Measurements from ENCODE around the gene ANXA2R. TPM values are rescaled to one million over a fixed set of nuclear protein-coding genes. Genes with fewer than 3 reads are reported as not detected.

Gene ANXA2R
- total and polyA plus RNA-seq, 2 of the 13 experiments (the other 11 are each of a cell fraction or from before 2014, with no cell fraction given): 0.95 to 1.3 TPM

DNA sequence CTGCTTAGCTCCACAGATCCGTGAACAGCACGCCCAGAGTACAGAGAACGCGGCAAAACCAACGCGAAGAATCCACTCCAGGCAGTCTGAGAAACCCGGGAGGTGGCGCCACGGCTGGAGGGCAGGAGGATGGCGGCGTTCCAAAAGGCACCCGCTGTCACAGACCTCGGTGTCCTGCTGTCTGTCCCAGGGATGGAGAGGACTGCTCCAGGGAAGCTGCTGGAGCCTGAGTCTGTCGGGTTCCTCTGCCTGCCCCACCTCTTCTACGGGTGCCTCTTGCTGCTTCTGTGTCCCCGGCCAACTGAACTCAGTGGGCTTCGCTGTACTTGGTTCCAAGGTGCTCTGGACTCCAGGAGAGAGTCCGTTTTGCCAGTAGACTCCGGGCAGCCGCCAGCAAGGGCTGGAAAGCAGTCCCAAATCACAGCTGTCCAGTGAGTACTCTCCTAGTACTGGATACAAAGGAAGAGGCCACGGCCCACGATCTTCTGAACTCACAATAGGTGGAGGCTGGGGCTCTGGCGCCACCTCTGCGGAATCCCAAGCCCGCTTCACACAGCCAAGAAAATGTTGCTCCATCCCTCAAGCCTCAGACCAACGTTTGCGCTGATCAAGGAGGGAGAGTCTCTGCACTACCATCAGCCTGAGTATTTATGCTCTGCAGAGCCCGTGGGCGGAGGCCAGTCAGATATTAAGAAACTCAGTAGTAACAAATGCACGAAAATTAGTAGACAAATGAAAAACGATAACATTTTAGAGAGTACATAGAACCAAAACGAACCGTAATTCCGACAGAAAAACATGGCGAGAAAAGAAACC, 440 bp downstream of the ANXA2R start (continued):
- no peak for TF ChIP-seq TRIM22 (IDR thresholded peaks at IDR 0.05)
- no peak for TF ChIP-seq ZBTB44 (CRISPR knock-in tag; IDR thresholded peaks at IDR 0.05)
- no peak for TF ChIP-seq ATF1 (CRISPR knock-in tag; IDR thresholded peaks at IDR 0.05)
- TF ChIP-seq NAIF1 (CRISPR knock-in tag; IDR thresholded peaks at IDR 0.05; ENCODE audit: borderline replicate concordance): no peak
- peak; percentile 81; the same call in 1 of the 2 replicates for TF ChIP-seq KMT2A (CRISPR knock-in tag; IDR thresholded peaks at IDR 0.05)
- no peak for TF ChIP-seq ZNF678 (CRISPR knock-in tag; IDR thresholded peaks at IDR 0.05)
- TF ChIP-seq ZNF772 (CRISPR knock-in tag; IDR thresholded peaks at IDR 0.05): no peak
- no peak; the same call in 1 of the 2 replicates for TF ChIP-seq ZNF747 (CRISPR knock-in tag; IDR thresholded peaks at IDR 0.05; ENCODE audit: borderline replicate concordance)
- TF ChIP-seq E2F2 (CRISPR knock-in tag; IDR thresholded peaks at IDR 0.05; ENCODE audit: borderline replicate concordance): no peak
- TF ChIP-seq, protein P1, sequence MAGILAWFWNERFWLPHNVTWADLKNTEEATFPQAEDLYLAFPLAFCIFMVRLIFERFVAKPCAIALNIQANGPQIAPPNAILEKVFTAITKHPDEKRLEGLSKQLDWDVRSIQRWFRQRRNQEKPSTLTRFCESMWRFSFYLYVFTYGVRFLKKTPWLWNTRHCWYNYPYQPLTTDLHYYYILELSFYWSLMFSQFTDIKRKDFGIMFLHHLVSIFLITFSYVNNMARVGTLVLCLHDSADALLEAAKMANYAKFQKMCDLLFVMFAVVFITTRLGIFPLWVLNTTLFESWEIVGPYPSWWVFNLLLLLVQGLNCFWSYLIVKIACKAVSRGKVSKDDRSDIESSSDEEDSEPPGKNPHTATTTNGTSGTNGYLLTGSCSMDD (CRISPR knock-in tag; IDR thresholded peaks at IDR 0.05): no peak
- no peak for TF ChIP-seq ZBTB1 (CRISPR knock-in tag; IDR thresholded peaks at IDR 0.05; ENCODE audit: borderline replicate concordance)
- peak; percentile 21; the same call in 1 of the 2 replicates for TF ChIP-seq ARNT2 (CRISPR knock-in tag; IDR thresholded peaks at IDR 0.05; ENCODE audit: low read depth)
- TF ChIP-seq, protein P2, sequence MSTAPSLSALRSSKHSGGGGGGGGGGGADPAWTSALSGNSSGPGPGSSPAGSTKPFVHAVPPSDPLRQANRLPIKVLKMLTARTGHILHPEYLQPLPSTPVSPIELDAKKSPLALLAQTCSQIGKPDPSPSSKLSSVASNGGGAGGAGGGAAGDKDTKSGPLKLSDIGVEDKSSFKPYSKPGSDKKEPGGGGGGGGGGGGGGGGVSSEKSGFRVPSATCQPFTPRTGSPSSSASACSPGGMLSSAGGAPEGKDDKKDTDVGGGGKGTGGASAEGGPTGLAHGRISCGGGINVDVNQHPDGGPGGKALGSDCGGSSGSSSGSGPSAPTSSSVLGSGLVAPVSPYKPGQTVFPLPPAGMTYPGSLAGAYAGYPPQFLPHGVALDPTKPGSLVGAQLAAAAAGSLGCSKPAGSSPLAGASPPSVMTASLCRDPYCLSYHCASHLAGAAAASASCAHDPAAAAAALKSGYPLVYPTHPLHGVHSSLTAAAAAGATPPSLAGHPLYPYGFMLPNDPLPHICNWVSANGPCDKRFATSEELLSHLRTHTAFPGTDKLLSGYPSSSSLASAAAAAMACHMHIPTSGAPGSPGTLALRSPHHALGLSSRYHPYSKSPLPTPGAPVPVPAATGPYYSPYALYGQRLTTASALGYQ (CRISPR knock-in tag; IDR thresholded peaks at IDR 0.05): no peak
- no peak for TF ChIP-seq CHD2 (IDR thresholded peaks at IDR 0.05; ENCODE audit: low read depth, low read length)
- TF ChIP-seq FOSL1 (CRISPR knock-in tag; IDR thresholded peaks at IDR 0.05; ENCODE audit: borderline replicate concordance): no peak
- TF ChIP-seq, protein P3, sequence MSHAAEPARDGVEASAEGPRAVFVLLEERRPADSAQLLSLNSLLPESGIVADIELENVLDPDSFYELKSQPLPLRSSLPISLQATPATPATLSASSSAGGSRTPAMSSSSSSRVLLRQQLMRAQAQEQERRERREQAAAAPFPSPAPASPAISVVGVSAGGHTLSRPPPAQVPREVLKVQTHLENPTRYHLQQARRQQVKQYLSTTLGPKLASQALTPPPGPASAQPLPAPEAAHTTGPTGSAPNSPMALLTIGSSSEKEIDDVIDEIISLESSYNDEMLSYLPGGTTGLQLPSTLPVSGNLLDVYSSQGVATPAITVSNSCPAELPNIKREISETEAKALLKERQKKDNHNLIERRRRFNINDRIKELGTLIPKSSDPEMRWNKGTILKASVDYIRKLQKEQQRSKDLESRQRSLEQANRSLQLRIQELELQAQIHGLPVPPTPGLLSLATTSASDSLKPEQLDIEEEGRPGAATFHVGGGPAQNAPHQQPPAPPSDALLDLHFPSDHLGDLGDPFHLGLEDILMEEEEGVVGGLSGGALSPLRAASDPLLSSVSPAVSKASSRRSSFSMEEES (CRISPR knock-in tag; IDR thresholded peaks at IDR 0.05): 0 out of 2 replicates have a peak, but pooled peaks have one; percentile 6
- TF ChIP-seq THAP9 (CRISPR knock-in tag; IDR thresholded peaks at IDR 0.05; ENCODE audit: borderline replicate concordance): no peak
